Lower lobe of right lung (tissue), 2 donors: ENCODE measurements around the gene TMEM9. TPM values are rescaled to one million over a fixed set of nuclear protein-coding genes. Genes with fewer than 3 reads are reported as not detected.

ENCODE experiments used
- ATAC-seq, 2 donors: fragments of 200-7000 bp; cut with Tn5 transposase; one replicate each; pipeline ENCODE4 v1.9.1; 2020 to 2022; ENCODE audit warnings: mild to moderate bottlenecking in 2 of 2, moderate library complexity in 2 of 2
- DNase-seq: peaks from one replicate; pipeline ENCODE4 v3.0.0-alpha.2; 2020
- H3K27ac ChIP-seq: fragments of 200-600 bp; one replicate; pipeline ENCODE4 v1.8.0; 2022
- H3K27me3 ChIP-seq: fragments of 200-600 bp; one replicate; pipeline ENCODE4 v1.8.0; 2022; ENCODE audit warnings: low read depth
- H3K36me3 ChIP-seq: fragments of 200-600 bp; one replicate; pipeline ENCODE4 v1.8.0; 2022; ENCODE audit warnings: mild to moderate bottlenecking
- H3K4me1 ChIP-seq: fragments of 200-600 bp; one replicate; pipeline ENCODE4 v1.8.0; 2022
- H3K4me3 ChIP-seq: fragments of 200-600 bp; one replicate; pipeline ENCODE4 v1.8.0; 2022; ENCODE audit warnings: mild to moderate bottlenecking
- H3K9me3 ChIP-seq: fragments of 200-600 bp; one replicate; pipeline ENCODE4 v1.8.0; 2022
- intact Hi-C: fragments of 100-400 bp; cut with DNase I; formaldehyde crosslinking; loops from one replicate; pipeline ENCODE4 v1.11.0; 2022
- total RNA-seq: library from RNA; stranded (reverse); fragmentation: NEBNext Ultra II Directional; extraction: Animal tissue kit (Norgen Biotek cat#: 25700); gene quantifications from one replicate; pipeline ENCODE4 v1.2.1, GENCODE V29; 2021
- TF ChIP-seq, protein P1 (sequence below): fragments of 200-600 bp; IDR thresholded peaks from one replicate; pipeline ENCODE4 v1.8.0; 2022; ENCODE audit warnings: antibody characterized with exemption, mild to moderate bottlenecking
- donor health status: DM: no; HTN: yes; CAD: no; lungs with severe emphysema.

TMEM9 gene
- total RNA-seq, 1 donor from 2014 or later: 47.9 TPM

DNA sequence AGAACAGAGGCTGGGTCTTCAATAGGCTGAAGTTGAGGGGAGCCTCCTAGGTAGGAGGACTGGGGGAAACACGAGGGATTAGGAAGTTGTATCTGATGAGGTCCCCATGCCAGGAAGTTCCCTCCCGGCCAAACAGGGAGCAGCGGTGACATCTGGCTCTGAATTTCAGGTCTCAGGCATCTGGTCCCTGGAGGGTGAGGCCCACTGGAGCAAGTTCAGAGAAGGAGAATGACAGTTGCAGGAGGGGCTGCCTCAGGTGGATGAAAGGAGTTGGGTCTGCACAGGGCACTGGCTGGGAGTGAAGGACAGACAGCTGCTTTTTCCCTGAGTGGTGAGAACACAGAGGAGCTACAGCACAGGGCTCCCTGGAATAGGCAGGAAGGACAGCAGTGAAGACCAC lies 9.1 kb downstream of the TMEM9 start:
- Histone ChIP-seq H3K4me3 (no peak overlapping the region), H3K27me3 (no peaks in the 10 kb centered on the region), H3K27ac (no peak overlapping the region), H3K36me3 (peaks cover 92% of the 10 kb centered on the region), H3K9me3 (no peaks in the 10 kb centered on the region), H3K4me1 (no peaks in the 10 kb centered on the region)
- TF ChIP-seq, protein P1, sequence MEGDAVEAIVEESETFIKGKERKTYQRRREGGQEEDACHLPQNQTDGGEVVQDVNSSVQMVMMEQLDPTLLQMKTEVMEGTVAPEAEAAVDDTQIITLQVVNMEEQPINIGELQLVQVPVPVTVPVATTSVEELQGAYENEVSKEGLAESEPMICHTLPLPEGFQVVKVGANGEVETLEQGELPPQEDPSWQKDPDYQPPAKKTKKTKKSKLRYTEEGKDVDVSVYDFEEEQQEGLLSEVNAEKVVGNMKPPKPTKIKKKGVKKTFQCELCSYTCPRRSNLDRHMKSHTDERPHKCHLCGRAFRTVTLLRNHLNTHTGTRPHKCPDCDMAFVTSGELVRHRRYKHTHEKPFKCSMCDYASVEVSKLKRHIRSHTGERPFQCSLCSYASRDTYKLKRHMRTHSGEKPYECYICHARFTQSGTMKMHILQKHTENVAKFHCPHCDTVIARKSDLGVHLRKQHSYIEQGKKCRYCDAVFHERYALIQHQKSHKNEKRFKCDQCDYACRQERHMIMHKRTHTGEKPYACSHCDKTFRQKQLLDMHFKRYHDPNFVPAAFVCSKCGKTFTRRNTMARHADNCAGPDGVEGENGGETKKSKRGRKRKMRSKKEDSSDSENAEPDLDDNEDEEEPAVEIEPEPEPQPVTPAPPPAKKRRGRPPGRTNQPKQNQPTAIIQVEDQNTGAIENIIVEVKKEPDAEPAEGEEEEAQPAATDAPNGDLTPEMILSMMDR: no peak
- ATAC-seq (no peak), DNase-seq (no peak)
- intact Hi-C loops: no loop called here

GRCh38 chr1:201144701-201145100 lies 9.6 kb downstream of the TMEM9 start:
- TF ChIP-seq, protein P1: no peak
- H3K27me3 ChIP-seq: no peaks in the 10 kb centered on the region
- no peak overlapping the region for H3K27ac ChIP-seq
- H3K9me3 ChIP-seq: no peaks in the 10 kb centered on the region
- DNase-seq: no peak
- H3K4me3 ChIP-seq: no peak overlapping the region
- no peak for ATAC-seq
- H3K36me3 ChIP-seq: peaks cover 92% of the 10 kb centered on the region
- H3K4me1 ChIP-seq: no peaks in the 10 kb centered on the region
- intact Hi-C loops: no loop called here

GRCh38 chr1:201143726-201144635 lies 10.3 kb downstream of the TMEM9 start:
- H3K27ac ChIP-seq: no peak overlapping the region
- H3K4me3 ChIP-seq: no peak overlapping the region
- H3K9me3 ChIP-seq: no peaks in the 10 kb centered on the region
- H3K27me3 ChIP-seq: no peaks in the 10 kb centered on the region
- TF ChIP-seq, protein P1: no peak
- intact Hi-C loops: no loop called here
- ATAC-seq: no peak
- H3K4me1 ChIP-seq: no peaks in the 10 kb centered on the region
- H3K36me3 ChIP-seq: peaks cover 92% of the 10 kb centered on the region
- DNase-seq: no peak

- H3K27ac ChIP-seq: no peak overlapping the region
- H3K9me3 ChIP-seq: no peaks in the 10 kb centered on the region
- no peak overlapping the region for H3K4me3 ChIP-seq
- ATAC-seq (peak in 1 of 2 donors; percentile 22), DNase-seq (no peak)
- H3K27me3 ChIP-seq: no peaks in the 10 kb centered on the region
- peaks cover 90% of the 10 kb centered on the region for H3K36me3 ChIP-seq
- intact Hi-C loops: no loop called here
- no peaks in the 10 kb centered on the region for H3K4me1 ChIP-seq
- TF ChIP-seq, protein P1: no peak
Measured at GRCh38 chr1:201142849-201143725, 11.2 kb downstream of the TMEM9 start.

DNA sequence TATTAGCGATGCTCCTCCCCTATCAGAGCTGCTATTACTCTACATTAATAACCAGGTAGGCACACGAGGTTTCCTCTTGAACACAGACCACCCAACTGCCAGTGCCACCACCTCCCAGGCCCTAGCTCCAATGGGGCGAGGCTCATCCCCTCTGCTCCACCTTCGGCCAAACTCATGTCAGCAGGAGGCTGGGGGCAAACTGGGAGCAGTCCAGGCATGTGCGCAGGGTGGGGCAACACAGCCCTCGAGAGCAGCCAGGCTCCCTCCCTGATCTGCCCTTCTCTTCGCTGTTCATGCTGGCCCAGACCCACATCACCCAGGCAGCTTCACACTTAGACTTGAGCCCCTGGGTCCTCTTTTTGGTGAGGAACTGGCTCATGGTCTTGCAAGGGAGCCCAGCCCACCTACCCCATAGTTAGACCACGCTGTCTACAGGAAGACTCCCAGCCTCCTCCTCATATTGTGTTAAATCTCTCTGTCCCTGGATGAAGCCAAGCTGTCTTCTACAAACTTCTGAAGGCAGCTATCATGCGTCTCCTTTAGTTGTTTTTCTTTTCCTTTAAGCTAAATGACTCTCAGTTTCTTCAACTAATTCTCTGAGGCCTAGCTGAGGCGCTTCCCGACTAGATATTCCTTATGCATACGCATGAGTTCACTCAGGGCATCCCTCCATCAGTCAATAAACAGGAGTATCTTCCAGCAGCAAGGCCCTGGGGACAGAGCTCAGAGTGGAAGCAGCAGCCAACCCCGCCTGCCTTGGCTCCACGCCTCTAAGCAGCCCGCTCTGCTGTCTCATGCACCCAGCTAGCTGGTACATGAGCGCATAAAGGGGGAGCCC lies 12.0 kb downstream of the TMEM9 start:
- Histone ChIP-seq H3K4me3 (no peak overlapping the region), H3K27ac (no peak overlapping the region), H3K27me3 (no peaks in the 10 kb centered on the region), H3K4me1 (no peaks in the 10 kb centered on the region), H3K9me3 (no peaks in the 10 kb centered on the region), H3K36me3 (peaks cover 87% of the 10 kb centered on the region)
- TF ChIP-seq, protein P1: no peak
- DNase-seq (no peak), ATAC-seq (no peak)
- intact Hi-C loops: no loop called here
